Keratinocyte (primary cell): ENCODE measurements around the gene C1QBP. TPM values are rescaled to one million over a fixed set of nuclear protein-coding genes. Genes with fewer than 3 reads are reported as not detected.

Experiments
- DNase-seq: peaks from one replicate; pipeline ENCODE4 v3.0.0-alpha.2; 2011; ENCODE audit warnings: low read depth, missing footprints, low spot score
- FAIRE-seq: peaks from 2 replicates; lab custom pipeline; 2011; peaks lifted over from hg19 to GRCh38; lab: Jason Lieb, UNC
- H2AFZ ChIP-seq: 2 replicates; pipeline ENCODE4 v1.6.0; 2012; ENCODE audit warnings: low read length, control low read depth, inconsistent platforms; ENCODE audit not compliant: control insufficient read depth
- H3K27ac ChIP-seq: 2 replicates; pipeline ENCODE4 v1.5.1; 2011; ENCODE audit warnings: low read length; ENCODE audit not compliant: control insufficient read depth, insufficient read depth
- H3K27me3 ChIP-seq: 3 replicates; pipeline ENCODE4 v1.6.0; 2011; ENCODE audit warnings: low read length; ENCODE audit not compliant: control insufficient read depth, insufficient read depth; ENCODE audit errors: extremely low read depth
- H3K36me3 ChIP-seq, 2 experiments: 2 replicates in 1 of 2; 3 replicates in 1 of 2; pipeline ENCODE4 v1.5.1; 2011; ENCODE audit warnings: low read length in 2 of 2, mild to moderate bottlenecking in 1 of 2; ENCODE audit not compliant: control insufficient read depth in 2 of 2, insufficient read depth in 2 of 2; ENCODE audit errors: extremely low read depth in 1 of 2
- H3K4me1 ChIP-seq: 3 replicates; pipeline ENCODE4 v1.5.1; 2011; ENCODE audit warnings: low read length; ENCODE audit not compliant: control insufficient read depth, insufficient read depth; ENCODE audit errors: extremely low read depth
- H3K4me2 ChIP-seq: 3 replicates; pipeline ENCODE4 v1.6.0; 2011; ENCODE audit warnings: low read depth, low read length; ENCODE audit not compliant: control insufficient read depth, insufficient read depth; ENCODE audit errors: extremely low read depth
- H3K4me3 ChIP-seq, 3 experiments: fragments of 200-600 bp in 1 of 3; sonication (generic) in 1 of 3; 2 replicates in 2 of 3; 3 replicates in 1 of 3; pipeline ENCODE4 v1.5.1; 2011 to 2016; ENCODE audit warnings: low read length in 3 of 3, mild to moderate bottlenecking in 3 of 3, control low read depth in 2 of 3, inconsistent platforms in 1 of 3, low read depth in 1 of 3, mixed read lengths in 1 of 3, mixed run types in 1 of 3, moderate library complexity in 1 of 3; ENCODE audit not compliant: control insufficient read depth in 2 of 3, insufficient read depth in 2 of 3; ENCODE audit errors: extremely low read depth in 1 of 3
- H3K79me2 ChIP-seq: 2 replicates; pipeline ENCODE4 v1.6.0; 2012; ENCODE audit warnings: low read length; ENCODE audit not compliant: control insufficient read depth, insufficient read depth
- H3K9ac ChIP-seq: 3 replicates; pipeline ENCODE4 v1.6.0; 2011; ENCODE audit warnings: low read length; ENCODE audit not compliant: control insufficient read depth, insufficient read depth; ENCODE audit errors: extremely low read depth
- H3K9me1 ChIP-seq: 3 replicates; pipeline ENCODE4 v1.6.0; 2011; ENCODE audit warnings: low read length; ENCODE audit not compliant: control insufficient read depth, insufficient read depth; ENCODE audit errors: extremely low read depth
- H3K9me3 ChIP-seq: 2 replicates; pipeline ENCODE4 v1.5.1; 2012; ENCODE audit warnings: low read depth, low read length; ENCODE audit not compliant: control insufficient read depth
- H4K20me1 ChIP-seq: 3 replicates; pipeline ENCODE4 v1.6.0; 2011; ENCODE audit warnings: low read length; ENCODE audit not compliant: control insufficient read depth, insufficient read depth; ENCODE audit errors: extremely low read depth
- EZH2 ChIP-seq: IDR thresholded peaks from one replicate; pipeline ENCODE4 v1.6.1; 2012; ENCODE audit warnings: inconsistent platforms, mild to moderate bottlenecking, low read length, moderate library complexity
- dilution Hi-C: fragments of 300-500 bp; cut with MboI; formaldehyde crosslinking; loops from one replicate; pipeline ENCODE4 v1.7.0; 2020; ENCODE audit warnings: low sequenced_read_pairs; ENCODE audit not compliant: extremely low pct_ligation_motif_present
- polyA plus RNA-seq, 5 experiments: library from polyadenylated mRNA; depleted of rRNA in 3 of 5; stranded (reverse) in 3 of 5; stranded (forward) in 1 of 5; unstranded in 1 of 5; fragments of >200 nt; gene quantifications; 1 replicate in 1 of 5; 2 replicates in 3 of 5; 3 replicates in 1 of 5; pipeline versions ENCODE4 v1.2.1 to v1.2.3, GENCODE V29; 2011 to 2012; ENCODE audit warnings: missing spikeins in 2 of 5, low read depth in 1 of 5, low replicate concordance in 1 of 5
- TF ChIP-seq, protein P1 (sequence below), 3 experiments: IDR thresholded peaks in 1 of 3; conservative IDR thresholded peaks in 1 of 3; optimal IDR thresholded peaks in 1 of 3; 2 replicates in 2 of 3; 3 replicates in 1 of 3; pipeline versions ENCODE3 to v1.5.1; 2011; ENCODE audit warnings: low read length in 3 of 3, mild to moderate bottlenecking in 3 of 3, moderate library complexity in 2 of 3, control low read depth in 1 of 3, inconsistent platforms in 1 of 3; ENCODE audit not compliant: insufficient read depth in 2 of 3; ENCODE audit errors: extremely low read depth in 1 of 3

Gene C1QBP
- polyA plus RNA-seq, 1 donor (not counting 4 experiments of a cell fraction or from before 2014, with no cell fraction given) = 431 TPM

- Histone ChIP-seq H3K9me3 (no peaks in the 10 kb centered on the region), H4K20me1 (no peaks in the 10 kb centered on the region), H3K27ac (no peak overlapping the region), H3K27me3 (no peaks in the 10 kb centered on the region), H2AFZ (no peak overlapping the region), H3K36me3 (peaks cover 19 to 50% of the 10 kb centered on the region in 2 experiments), H3K9ac (no peak overlapping the region), H3K4me2 (no peak overlapping the region), H3K4me3 (no peak overlapping the region), H3K9me1 (no peaks in the 10 kb centered on the region), H3K4me1 (no peaks in the 10 kb centered on the region), H3K79me2 (peaks cover 22% of the 10 kb centered on the region)
- TF ChIP-seq, protein P1, sequence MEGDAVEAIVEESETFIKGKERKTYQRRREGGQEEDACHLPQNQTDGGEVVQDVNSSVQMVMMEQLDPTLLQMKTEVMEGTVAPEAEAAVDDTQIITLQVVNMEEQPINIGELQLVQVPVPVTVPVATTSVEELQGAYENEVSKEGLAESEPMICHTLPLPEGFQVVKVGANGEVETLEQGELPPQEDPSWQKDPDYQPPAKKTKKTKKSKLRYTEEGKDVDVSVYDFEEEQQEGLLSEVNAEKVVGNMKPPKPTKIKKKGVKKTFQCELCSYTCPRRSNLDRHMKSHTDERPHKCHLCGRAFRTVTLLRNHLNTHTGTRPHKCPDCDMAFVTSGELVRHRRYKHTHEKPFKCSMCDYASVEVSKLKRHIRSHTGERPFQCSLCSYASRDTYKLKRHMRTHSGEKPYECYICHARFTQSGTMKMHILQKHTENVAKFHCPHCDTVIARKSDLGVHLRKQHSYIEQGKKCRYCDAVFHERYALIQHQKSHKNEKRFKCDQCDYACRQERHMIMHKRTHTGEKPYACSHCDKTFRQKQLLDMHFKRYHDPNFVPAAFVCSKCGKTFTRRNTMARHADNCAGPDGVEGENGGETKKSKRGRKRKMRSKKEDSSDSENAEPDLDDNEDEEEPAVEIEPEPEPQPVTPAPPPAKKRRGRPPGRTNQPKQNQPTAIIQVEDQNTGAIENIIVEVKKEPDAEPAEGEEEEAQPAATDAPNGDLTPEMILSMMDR (optimal IDR thresholded peaks at IDR 0.05 in 1 of 3, IDR thresholded peaks at IDR 0.05 in 1 of 3, conservative IDR thresholded peaks at IDR 0.05 in 1 of 3; ENCODE audit: extremely low read depth in 1 of 3, insufficient read depth in 2 of 3, low read length in 3 of 3) = no peak
- no peak for TF ChIP-seq EZH2
- FAIRE-seq (no peak), DNase-seq (no peak)
- dilution Hi-C loops = no loop called here
Measured at GRCh38 chr17:5478992-5479391, 40.0 kb upstream of the C1QBP start.

DNA sequence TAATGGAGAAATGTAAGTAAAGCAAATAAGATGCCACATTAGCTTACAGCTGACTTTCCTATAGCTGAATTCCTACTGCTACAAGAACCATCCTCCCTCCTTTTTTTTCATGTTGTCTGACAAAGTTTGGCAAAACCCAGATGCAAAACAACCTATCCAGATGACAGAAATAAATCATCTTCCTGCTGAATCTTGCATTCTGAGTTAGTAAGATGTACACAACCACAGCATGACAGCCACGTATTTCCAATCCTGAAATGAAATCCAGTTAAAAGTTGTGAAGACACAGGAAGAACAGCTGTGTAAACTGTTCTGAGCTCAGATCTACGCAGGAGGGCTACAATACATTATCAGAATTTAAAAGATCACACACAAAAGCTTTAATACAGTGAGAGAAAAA is 35.0 kb upstream of the C1QBP start:
- no peak overlapping the region for H2AFZ ChIP-seq
- TF ChIP-seq EZH2 = no peak
- TF ChIP-seq, protein P1 (optimal IDR thresholded peaks at IDR 0.05 in 1 of 3, IDR thresholded peaks at IDR 0.05 in 1 of 3, conservative IDR thresholded peaks at IDR 0.05 in 1 of 3; ENCODE audit: extremely low read depth in 1 of 3, insufficient read depth in 2 of 3, low read length in 3 of 3) = no peak

More for the DNA sequence above, 35.0 kb upstream of the C1QBP start:
- dilution Hi-C loops = no loop called here
- H3K27ac ChIP-seq = no peak overlapping the region
- H4K20me1 ChIP-seq = no peaks in the 10 kb centered on the region
- H3K27me3 ChIP-seq = no peaks in the 10 kb centered on the region
- DNase-seq = no peak
- H3K9me1 ChIP-seq = no peaks in the 10 kb centered on the region
- no peaks in the 10 kb centered on the region for H3K4me1 ChIP-seq
- no peak overlapping the region for H3K4me3 ChIP-seq
- H3K36me3 ChIP-seq = peaks cover 13 to 28% of the 10 kb centered on the region in 2 experiments
- no peaks in the 10 kb centered on the region for H3K9me3 ChIP-seq
- H3K79me2 ChIP-seq = peaks cover 5% of the 10 kb centered on the region
- no peak for FAIRE-seq
- no peak overlapping the region for H3K9ac ChIP-seq
- no peak overlapping the region for H3K4me2 ChIP-seq
